Neural crest cell (in vitro differentiated cells): ENCODE results near the gene PPP2R2D. TPM values are rescaled to one million over a fixed set of nuclear protein-coding genes. Genes with fewer than 3 reads are reported as not detected.
"Not testable (repeated sequence)": the region's sequence is repeated elsewhere in the genome, so short reads cannot be mapped to it uniquely, and the experiment has no call there.

Source experiments
- DNase-seq: peaks from one replicate; pipeline ENCODE4 v3.0.0; 2021; ENCODE audit warnings: low read depth, mixed read lengths, low spot score
- H3K27ac Mint-ChIP-seq: one replicate; pipeline ENCODE4 v1.8.0; 2021; ENCODE audit warnings: mild to moderate bottlenecking, mixed read lengths; ENCODE audit not compliant: unreplicated experiment
- H3K27me3 Mint-ChIP-seq: 2 replicates; pipeline ENCODE4 v1.8.0; 2021; ENCODE audit warnings: low read depth, mild to moderate bottlenecking, mixed read lengths
- H3K36me3 Mint-ChIP-seq: 2 replicates; pipeline ENCODE4 v1.8.0; 2021; ENCODE audit warnings: low read depth, mild to moderate bottlenecking, mixed read lengths
- H3K4me1 Mint-ChIP-seq: 2 replicates; pipeline ENCODE4 v1.8.0; 2021; ENCODE audit warnings: mixed read lengths
- H3K4me3 Mint-ChIP-seq: one replicate; pipeline ENCODE4 v1.8.0; 2021; ENCODE audit warnings: mild to moderate bottlenecking, mixed read lengths
- H3K9me3 Mint-ChIP-seq: 2 replicates; pipeline ENCODE4 v1.8.0; 2021; ENCODE audit warnings: mixed read lengths
- total RNA-seq: library from RNA; stranded (reverse); gene quantifications from 2 replicates; pipeline ENCODE4 v1.2.1, GENCODE V29; 2021
- TF ChIP-seq, protein P1 (sequence below): fragments of 200-600 bp; sonication (generic); conservative IDR thresholded peaks from 2 replicates; pipeline ENCODE4 v1.5.0; 2021; ENCODE audit warnings: antibody characterized with exemption, mild to moderate bottlenecking

PPP2R2D gene
- total RNA-seq, 1 donor from 2014 or later, result 39.3 TPM

DNA sequence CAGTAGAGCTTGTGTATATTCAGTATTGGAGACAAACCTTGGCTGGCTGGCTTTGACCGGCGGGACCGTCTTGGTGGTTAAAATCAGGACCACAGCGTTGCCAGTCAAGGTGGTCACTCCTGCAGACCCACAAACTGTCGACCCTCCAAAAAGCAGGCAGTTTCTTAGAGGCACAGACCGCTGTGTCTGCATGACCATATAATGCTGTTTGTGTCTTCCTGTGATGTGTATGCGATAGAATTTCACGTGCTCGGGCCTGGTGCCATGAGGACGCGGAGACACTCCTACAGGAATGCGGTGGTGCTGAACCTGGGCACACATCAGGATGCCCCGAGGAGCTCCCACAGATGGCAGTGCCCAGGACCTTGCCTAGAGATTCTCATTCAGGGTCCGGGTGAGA is 46.1 kb downstream of the PPP2R2D start:
- DNase-seq, result no peak
- TF ChIP-seq, protein P1, sequence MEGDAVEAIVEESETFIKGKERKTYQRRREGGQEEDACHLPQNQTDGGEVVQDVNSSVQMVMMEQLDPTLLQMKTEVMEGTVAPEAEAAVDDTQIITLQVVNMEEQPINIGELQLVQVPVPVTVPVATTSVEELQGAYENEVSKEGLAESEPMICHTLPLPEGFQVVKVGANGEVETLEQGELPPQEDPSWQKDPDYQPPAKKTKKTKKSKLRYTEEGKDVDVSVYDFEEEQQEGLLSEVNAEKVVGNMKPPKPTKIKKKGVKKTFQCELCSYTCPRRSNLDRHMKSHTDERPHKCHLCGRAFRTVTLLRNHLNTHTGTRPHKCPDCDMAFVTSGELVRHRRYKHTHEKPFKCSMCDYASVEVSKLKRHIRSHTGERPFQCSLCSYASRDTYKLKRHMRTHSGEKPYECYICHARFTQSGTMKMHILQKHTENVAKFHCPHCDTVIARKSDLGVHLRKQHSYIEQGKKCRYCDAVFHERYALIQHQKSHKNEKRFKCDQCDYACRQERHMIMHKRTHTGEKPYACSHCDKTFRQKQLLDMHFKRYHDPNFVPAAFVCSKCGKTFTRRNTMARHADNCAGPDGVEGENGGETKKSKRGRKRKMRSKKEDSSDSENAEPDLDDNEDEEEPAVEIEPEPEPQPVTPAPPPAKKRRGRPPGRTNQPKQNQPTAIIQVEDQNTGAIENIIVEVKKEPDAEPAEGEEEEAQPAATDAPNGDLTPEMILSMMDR, result no peak
- Mint-ChIP-seq H3K27ac (no peak overlapping the region), H3K36me3 (peaks cover 35% of the 10 kb centered on the region), H3K9me3 (no peaks in the 10 kb centered on the region), H3K4me1 (no peaks in the 10 kb centered on the region), H3K4me3 (no peak overlapping the region), H3K27me3 (no peaks in the 10 kb centered on the region)

DNA sequence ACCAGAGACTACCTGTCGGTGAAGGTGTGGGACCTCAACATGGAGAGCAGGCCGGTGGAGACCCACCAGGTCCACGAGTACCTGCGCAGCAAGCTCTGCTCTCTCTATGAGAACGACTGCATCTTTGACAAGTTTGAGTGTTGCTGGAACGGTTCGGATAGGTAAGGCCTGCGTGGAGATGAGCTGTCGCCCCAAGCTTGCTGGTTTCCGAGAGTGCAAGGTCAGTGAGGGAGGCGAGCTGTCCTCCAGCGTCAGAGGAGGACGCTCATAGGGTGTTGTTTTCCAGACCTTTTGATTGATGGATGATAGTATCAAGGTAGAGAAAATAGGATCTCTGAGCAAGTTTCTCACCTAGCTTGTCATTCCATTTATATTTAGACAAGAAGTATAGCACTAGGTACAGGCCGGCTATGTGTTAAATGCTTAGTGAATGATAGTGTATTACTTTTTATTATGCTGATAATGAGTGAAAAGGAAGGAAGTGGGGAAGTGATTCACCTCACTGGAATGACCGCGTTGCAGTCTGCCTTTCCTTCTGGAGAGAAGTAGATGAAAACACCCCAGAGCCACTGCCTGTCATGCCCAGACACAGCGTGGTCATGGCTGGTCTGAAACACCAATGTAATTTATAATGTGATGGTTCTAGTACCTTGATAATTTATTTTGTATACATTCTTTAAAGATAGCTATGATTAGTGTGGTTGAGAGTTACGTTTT is 47.0 kb downstream of the PPP2R2D start:
- no peak overlapping the region for H3K27ac Mint-ChIP-seq

DNA sequence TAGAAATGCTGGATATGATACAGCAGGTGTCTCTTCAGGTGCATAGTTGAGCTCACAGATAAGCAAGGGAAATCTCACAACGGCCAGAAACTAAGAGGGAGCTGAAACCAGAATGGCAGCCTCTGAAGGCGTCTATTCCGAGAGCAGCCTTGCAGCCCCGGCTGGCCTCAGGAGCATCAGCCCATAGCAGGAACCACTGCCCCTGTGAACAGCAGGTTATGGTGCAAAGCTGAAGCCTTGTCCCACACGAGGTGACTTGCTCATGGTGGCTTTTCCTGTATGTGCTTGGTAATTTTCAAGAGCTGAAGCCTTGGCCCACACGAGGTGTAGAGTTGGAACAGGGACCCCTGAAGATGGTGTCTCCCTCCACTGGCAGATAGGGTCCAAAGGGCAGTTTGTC is 47.7 kb downstream of the PPP2R2D start:
- Mint-ChIP-seq H3K4me3 (no peak overlapping the region), H3K4me1 (no peaks in the 10 kb centered on the region), H3K36me3 (peaks cover 35% of the 10 kb centered on the region), H3K27ac (no peak overlapping the region), H3K9me3 (no peaks in the 10 kb centered on the region), H3K27me3 (no peaks in the 10 kb centered on the region)
- TF ChIP-seq, protein P1, result no peak
- no peak for DNase-seq

More for the DNA sequence above, 47.0 kb downstream of the PPP2R2D start:
- no peaks in the 10 kb centered on the region for H3K9me3 Mint-ChIP-seq
- H3K27me3 Mint-ChIP-seq, result no peaks in the 10 kb centered on the region
- no peaks in the 10 kb centered on the region for H3K4me1 Mint-ChIP-seq
- H3K36me3 Mint-ChIP-seq, result peaks cover 36% of the 10 kb centered on the region
- TF ChIP-seq, protein P1, result no peak
- no peak overlapping the region for H3K4me3 Mint-ChIP-seq
- no peak for DNase-seq

DNA sequence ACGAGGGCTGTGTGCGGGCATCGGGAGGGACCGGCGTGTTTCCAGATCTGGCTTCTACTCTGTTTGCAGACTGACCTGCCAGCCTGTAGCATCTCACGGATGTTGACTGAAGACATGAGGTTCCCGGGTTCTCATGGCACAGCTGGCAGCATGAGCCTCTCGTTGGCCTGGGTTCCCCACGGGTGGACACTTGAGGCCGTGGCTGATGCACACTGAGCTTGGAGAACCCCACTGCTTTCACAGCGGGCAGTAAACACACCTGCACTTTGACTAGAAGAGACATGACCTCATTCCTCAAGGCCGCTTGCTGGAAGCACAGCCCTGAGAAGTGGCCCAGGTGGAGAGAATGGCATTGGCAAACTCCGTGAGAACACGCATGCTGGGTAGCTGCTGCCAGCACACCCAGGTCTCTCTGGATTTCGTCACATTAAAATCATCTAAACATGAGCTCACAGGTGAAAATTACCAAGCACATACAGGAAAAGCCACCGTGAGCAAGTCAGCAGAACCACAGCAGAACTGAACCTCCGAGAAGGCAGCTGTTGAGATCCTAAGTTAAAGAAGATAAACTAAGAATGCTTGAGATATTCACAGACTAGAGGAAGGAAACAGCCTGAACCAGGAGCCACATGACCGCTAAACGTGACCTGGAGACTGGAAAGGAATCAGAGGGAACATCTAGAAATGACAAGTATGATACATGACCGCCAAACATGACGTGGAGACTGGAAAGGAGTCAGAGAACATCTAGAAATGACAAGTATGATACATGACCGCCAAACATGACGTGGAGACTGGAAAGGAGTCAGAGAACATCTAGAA is 48.4 kb downstream of the PPP2R2D start:
- peaks cover 36% of the 10 kb centered on the region for H3K36me3 Mint-ChIP-seq
- TF ChIP-seq, protein P1, result no peak
- no peaks in the 10 kb centered on the region for H3K9me3 Mint-ChIP-seq
- H3K27ac Mint-ChIP-seq, result peak overlapping the region; percentile 31
- DNase-seq, result no peak
- no peaks in the 10 kb centered on the region for H3K4me1 Mint-ChIP-seq
- no peaks in the 10 kb centered on the region for H3K27me3 Mint-ChIP-seq
- H3K4me3 Mint-ChIP-seq, result no peak overlapping the region

DNA sequence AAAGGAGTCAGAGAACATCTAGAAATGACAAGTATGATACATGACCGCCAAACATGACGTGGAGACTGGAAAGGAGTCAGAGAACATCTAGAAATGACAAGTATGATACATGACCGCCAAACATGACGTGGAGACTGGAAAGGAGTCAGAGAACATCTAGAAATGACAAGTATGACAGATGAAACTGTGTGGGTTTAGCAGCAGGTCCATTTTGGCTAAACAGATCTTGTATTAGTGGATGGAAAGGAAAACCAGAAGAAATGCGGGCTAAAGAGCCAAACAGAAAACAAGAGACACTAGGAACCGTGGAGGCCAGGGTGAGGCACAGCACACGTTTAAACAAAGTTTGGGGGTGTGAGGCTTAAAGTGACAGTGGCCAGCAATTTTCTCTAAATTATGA is 49.1 kb downstream of the PPP2R2D start:
- not testable (repeated sequence) for H3K27me3 Mint-ChIP-seq, H3K4me3 Mint-ChIP-seq, H3K4me1 Mint-ChIP-seq, DNase-seq, H3K27ac Mint-ChIP-seq, H3K9me3 Mint-ChIP-seq
- peaks cover 33% of the 10 kb centered on the region for H3K36me3 Mint-ChIP-seq

DNA sequence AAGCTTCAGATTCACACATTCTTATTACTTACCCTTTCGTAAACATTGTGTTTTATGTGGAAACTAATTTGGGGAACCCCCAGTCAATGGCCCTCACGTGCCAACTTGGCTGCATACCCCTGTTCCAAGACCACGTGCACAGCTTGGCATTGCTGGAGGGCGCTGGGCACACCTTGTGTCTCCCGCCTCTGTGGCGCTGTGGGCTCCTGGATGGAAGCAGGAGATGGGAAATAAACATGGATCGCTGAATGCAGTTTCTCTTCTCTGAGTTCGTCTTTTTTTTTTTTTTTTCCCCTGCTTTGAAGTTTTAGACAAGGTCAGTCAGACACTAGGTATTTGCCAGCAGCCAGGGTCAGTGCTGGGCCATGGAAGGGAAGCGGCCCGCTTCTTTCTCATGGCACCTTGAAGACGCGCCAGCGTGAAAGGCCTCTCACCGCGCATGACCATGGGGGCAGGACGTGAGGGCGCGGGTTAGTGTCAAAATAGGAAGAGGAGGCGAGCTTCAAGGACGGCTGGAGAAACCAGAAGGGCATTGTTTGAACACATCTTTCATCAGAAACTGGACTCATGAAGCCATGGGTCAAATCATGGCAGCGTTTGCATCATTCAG is 53.7 kb downstream of the PPP2R2D start:
- Mint-ChIP-seq H3K36me3 (peaks cover 39% of the 10 kb centered on the region), H3K9me3 (no peaks in the 10 kb centered on the region), H3K27me3 (no peaks in the 10 kb centered on the region), H3K27ac (peak overlapping the region; percentile 72), H3K4me1 (no peaks in the 10 kb centered on the region), H3K4me3 (no peak overlapping the region)
- TF ChIP-seq, protein P1, result no peak
- no peak for DNase-seq
